ENCODE results near the gene PCK1. TPM values are rescaled to one million over a fixed set of nuclear protein-coding genes. Genes with fewer than 3 reads are reported as not detected.

Gene PCK1
- total RNA-seq, 1 experiment from 2014 or later, result 0.49 TPM

- no peak overlapping the region for H2AFZ ChIP-seq (ENCODE audit: low read depth, low read length, poor library complexity, severe bottlenecking)
- peaks cover 46% of the 10 kb centered on the region for H3K27me3 ChIP-seq (ENCODE audit: insufficient read depth, low read length)
- H3K4me2 ChIP-seq (ENCODE audit: low read length), result no peak overlapping the region
- ChIA-PET RAD21 (ENCODE audit: low non-redundant PET in 1 of 2, low total read pairs in 2 of 2, uncharacterized antibody in 2 of 2, unreplicated experiment in 2 of 2) (no interaction called here), CTCF (no interaction called here), POLR2A (no interaction called here)
- TF ChIP-seq, protein P1, sequence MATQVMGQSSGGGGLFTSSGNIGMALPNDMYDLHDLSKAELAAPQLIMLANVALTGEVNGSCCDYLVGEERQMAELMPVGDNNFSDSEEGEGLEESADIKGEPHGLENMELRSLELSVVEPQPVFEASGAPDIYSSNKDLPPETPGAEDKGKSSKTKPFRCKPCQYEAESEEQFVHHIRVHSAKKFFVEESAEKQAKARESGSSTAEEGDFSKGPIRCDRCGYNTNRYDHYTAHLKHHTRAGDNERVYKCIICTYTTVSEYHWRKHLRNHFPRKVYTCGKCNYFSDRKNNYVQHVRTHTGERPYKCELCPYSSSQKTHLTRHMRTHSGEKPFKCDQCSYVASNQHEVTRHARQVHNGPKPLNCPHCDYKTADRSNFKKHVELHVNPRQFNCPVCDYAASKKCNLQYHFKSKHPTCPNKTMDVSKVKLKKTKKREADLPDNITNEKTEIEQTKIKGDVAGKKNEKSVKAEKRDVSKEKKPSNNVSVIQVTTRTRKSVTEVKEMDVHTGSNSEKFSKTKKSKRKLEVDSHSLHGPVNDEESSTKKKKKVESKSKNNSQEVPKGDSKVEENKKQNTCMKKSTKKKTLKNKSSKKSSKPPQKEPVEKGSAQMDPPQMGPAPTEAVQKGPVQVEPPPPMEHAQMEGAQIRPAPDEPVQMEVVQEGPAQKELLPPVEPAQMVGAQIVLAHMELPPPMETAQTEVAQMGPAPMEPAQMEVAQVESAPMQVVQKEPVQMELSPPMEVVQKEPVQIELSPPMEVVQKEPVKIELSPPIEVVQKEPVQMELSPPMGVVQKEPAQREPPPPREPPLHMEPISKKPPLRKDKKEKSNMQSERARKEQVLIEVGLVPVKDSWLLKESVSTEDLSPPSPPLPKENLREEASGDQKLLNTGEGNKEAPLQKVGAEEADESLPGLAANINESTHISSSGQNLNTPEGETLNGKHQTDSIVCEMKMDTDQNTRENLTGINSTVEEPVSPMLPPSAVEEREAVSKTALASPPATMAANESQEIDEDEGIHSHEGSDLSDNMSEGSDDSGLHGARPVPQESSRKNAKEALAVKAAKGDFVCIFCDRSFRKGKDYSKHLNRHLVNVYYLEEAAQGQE (IDR thresholded peaks at IDR 0.05; ENCODE audit: low read depth), result no peak
- TF ChIP-seq SRF (IDR thresholded peaks at IDR 0.05; ENCODE audit: low read depth), result no peak
- TF ChIP-seq CBX3 (IDR thresholded peaks at IDR 0.05; ENCODE audit: low read depth), result no peak
- TF ChIP-seq ZNF274 (IDR thresholded peaks at IDR 0.05; ENCODE audit: low read depth, low read length), result no peak
- TF ChIP-seq, protein P2, sequence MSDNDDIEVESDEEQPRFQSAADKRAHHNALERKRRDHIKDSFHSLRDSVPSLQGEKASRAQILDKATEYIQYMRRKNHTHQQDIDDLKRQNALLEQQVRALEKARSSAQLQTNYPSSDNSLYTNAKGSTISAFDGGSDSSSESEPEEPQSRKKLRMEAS (IDR thresholded peaks at IDR 0.05), result no peak
- TF ChIP-seq CEBPB (IDR thresholded peaks at IDR 0.05; ENCODE audit: low read depth), result no peak
- TF ChIP-seq YY1 (IDR thresholded peaks at IDR 0.05; ENCODE audit: extremely low read depth, insufficient replicate concordance, low read depth, low read length), result no peak
- no peak for TF ChIP-seq SP1 (IDR thresholded peaks at IDR 0.05; ENCODE audit: low read depth)
- TF ChIP-seq EGR1 (IDR thresholded peaks at IDR 0.05; ENCODE audit: low read depth), result no peak
- no peak for TF ChIP-seq ELF1 (IDR thresholded peaks at IDR 0.05; ENCODE audit: borderline replicate concordance, low read depth)
- no peak for TF ChIP-seq POLR2AphosphoS5 (IDR thresholded peaks at IDR 0.05; ENCODE audit: low read depth, low read length)
- TF ChIP-seq TCF7L2 (IDR thresholded peaks at IDR 0.05; ENCODE audit: borderline replicate concordance, extremely low read depth, insufficient read depth, insufficient read length), result no peak
- no peak for TF ChIP-seq SIN3A (IDR thresholded peaks at IDR 0.05; ENCODE audit: low read depth)
- TF ChIP-seq FOSL1 (IDR thresholded peaks at IDR 0.05; ENCODE audit: low read depth), result no peak
- no peak for TF ChIP-seq CTCF (IDR thresholded peaks at IDR 0.05 in 2 of 3, conservative IDR thresholded peaks at IDR 0.05 in 1 of 3; ENCODE audit: borderline replicate concordance in 1 of 3, insufficient read depth in 1 of 3, low read depth in 2 of 3, low read length in 2 of 3)
- no peak for TF ChIP-seq ZBTB33 (IDR thresholded peaks at IDR 0.05; ENCODE audit: extremely low read depth, insufficient replicate concordance, low read length)
- no peaks in the 10 kb centered on the region for H4K20me1 ChIP-seq (ENCODE audit: insufficient read depth)
- H3K9me3 ChIP-seq (ENCODE audit: control insufficient read depth in 1 of 2, insufficient read depth in 1 of 2, low read depth in 1 of 2, low read length in 2 of 2), result no peaks in the 10 kb centered on the region
- H3K79me2 ChIP-seq (ENCODE audit: insufficient read depth, low read length), result no peaks in the 10 kb centered on the region
- intact Hi-C loops (cut with micrococcal nuclease), result no loop called here
- H3K27ac ChIP-seq (ENCODE audit: low read depth, low read length), result no peak overlapping the region
- H3K9ac ChIP-seq (ENCODE audit: low read length), result no peak overlapping the region
- H3K4me1 ChIP-seq (ENCODE audit: control insufficient read depth in 1 of 2, insufficient read depth in 2 of 2, low read length in 2 of 2), result no peaks in the 10 kb centered on the region
- no peak overlapping the region for H3K4me3 ChIP-seq (replicated peaks in 1 of 2; ENCODE audit: low read depth in 1 of 2, low read length in 2 of 2)
- ATAC-seq (no peak), DNase-seq (ENCODE audit: low read depth, low spot score) (no peak)
- H3K36me3 ChIP-seq (ENCODE audit: control insufficient read depth in 1 of 2, insufficient read depth in 2 of 2, low read length in 2 of 2), result no peaks in the 10 kb centered on the region
- H3K9me2 ChIP-seq (ENCODE audit: insufficient read depth), result no peaks in the 10 kb centered on the region
- no TSS peak for BruUV-seq (replicated peaks)
Observed at GRCh38 chr20:57571782-57572416, 11.0 kb downstream of the PCK1 start.

Data from HCT116 (cell line).